Choroid plexus epithelial cell (primary cell): ENCODE measurements around the gene BRI3.

Experiments
- DNase-seq: peaks from one replicate; pipeline ENCODE4 v3.0.0-alpha.2; 2010; ENCODE audit warnings: low read depth
- H3K4me3 ChIP-seq: 2 replicates; pipeline ENCODE4 v1.5.1; 2011; ENCODE audit warnings: low read depth, mild to moderate bottlenecking, control low read depth, low read length, moderate library complexity
- TF ChIP-seq, protein P1 (sequence below): conservative IDR thresholded peaks from 2 replicates; pipeline ENCODE4 v1.5.1; 2011; ENCODE audit warnings: low read depth, mild to moderate bottlenecking, control low read depth, inconsistent platforms, low read length, moderate library complexity

BRI3 gene

DNA sequence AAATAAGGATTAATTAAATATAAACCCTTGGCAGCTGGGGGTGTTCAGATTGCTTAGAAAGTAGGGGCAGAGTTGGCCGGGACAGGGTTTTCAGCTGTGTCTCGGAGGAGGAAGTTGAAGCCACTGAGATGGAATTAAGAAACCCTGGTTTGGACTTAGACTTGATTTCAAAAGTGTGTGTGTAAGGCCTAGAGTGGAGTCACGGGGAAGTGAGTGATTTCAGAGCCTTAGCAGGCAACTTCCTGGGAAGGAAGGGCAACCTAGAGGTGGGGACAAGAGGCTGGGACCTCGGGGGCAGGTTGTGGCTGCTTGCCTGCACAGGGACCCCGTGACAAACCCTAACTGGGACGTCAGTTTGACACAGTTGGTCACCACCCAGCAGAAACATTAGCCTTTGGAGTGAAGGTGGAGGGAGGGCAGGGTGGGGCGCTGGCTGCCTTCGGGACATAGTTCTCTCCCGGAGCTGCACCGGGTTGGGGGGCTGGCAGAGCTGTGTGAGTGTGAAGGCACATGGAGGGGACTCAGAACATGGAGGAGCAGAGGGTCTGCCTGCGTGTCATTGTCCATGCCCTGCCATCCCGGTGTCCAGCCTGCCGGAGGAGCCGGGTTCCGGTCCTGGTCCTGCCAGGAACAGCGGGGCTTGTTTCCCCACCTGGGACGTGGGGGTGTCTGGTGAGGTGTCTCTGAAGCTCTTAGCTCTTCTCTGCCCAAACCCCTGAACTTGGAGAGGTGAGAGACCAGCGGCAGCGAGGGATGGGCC lies 1.8 kb downstream of the BRI3 start:
- peak overlapping the region; percentile 86 for H3K4me3 ChIP-seq
- peak; percentile 80 for DNase-seq
- TF ChIP-seq, protein P1, sequence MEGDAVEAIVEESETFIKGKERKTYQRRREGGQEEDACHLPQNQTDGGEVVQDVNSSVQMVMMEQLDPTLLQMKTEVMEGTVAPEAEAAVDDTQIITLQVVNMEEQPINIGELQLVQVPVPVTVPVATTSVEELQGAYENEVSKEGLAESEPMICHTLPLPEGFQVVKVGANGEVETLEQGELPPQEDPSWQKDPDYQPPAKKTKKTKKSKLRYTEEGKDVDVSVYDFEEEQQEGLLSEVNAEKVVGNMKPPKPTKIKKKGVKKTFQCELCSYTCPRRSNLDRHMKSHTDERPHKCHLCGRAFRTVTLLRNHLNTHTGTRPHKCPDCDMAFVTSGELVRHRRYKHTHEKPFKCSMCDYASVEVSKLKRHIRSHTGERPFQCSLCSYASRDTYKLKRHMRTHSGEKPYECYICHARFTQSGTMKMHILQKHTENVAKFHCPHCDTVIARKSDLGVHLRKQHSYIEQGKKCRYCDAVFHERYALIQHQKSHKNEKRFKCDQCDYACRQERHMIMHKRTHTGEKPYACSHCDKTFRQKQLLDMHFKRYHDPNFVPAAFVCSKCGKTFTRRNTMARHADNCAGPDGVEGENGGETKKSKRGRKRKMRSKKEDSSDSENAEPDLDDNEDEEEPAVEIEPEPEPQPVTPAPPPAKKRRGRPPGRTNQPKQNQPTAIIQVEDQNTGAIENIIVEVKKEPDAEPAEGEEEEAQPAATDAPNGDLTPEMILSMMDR, result no peak

DNA sequence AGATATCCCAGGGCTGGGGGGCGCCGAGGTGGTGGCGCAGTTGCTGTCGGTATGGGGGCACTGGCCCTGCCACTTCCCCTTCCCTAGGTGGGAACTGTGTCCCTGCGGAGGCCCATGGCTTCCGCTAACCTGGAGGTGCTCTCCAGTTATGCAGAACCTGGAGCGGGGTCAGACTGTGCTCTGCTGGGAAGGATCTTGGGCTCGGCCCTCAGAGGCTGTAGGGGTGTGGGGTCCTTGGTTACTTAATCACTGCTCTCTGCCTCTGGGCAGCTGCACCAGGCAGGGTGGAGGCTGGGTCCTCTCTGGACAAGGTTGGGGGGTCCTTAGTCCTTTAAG lies 2.4 kb downstream of the BRI3 start:
- H3K4me3 ChIP-seq, result peak overlapping the region; percentile 86
- no peak for DNase-seq
- TF ChIP-seq, protein P1, result no peak

DNA sequence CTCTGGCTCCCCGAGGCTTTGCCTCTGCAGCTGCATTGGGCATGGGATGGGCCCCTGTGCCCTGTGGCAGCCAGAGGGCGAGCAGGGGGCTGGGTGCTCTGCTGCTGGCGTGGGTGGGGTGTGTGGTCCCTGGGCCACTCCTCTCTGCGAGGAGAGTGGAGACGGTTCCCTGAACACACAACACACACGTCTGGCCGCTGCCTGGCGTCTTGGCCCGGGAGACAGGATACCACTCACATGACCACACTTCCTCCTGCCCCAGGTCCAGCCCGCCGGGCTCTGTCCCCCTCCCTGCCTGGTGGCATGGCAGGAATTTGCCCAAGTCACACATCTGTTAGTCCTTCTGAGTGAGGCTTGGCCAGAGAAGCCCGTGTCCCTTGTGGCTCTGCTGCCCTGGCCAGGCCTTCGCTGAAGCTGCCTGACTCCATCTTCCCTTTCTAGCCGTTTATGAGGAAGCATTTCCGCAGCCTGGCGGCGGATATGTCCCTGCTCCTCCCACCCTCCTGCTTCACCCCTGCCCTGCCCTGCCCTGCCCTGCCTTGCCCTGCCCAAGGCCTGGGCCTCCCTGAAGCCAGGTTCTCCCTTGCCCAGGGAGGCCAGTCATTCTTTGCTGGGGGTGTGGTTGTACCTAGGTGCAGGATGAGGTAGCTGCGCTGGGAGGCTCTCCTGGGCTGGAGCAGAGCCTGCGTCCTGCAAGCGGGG lies 3.0 kb downstream of the BRI3 start:
- DNase-seq, result peak; percentile 52
- TF ChIP-seq, protein P1, result no peak

DNA sequence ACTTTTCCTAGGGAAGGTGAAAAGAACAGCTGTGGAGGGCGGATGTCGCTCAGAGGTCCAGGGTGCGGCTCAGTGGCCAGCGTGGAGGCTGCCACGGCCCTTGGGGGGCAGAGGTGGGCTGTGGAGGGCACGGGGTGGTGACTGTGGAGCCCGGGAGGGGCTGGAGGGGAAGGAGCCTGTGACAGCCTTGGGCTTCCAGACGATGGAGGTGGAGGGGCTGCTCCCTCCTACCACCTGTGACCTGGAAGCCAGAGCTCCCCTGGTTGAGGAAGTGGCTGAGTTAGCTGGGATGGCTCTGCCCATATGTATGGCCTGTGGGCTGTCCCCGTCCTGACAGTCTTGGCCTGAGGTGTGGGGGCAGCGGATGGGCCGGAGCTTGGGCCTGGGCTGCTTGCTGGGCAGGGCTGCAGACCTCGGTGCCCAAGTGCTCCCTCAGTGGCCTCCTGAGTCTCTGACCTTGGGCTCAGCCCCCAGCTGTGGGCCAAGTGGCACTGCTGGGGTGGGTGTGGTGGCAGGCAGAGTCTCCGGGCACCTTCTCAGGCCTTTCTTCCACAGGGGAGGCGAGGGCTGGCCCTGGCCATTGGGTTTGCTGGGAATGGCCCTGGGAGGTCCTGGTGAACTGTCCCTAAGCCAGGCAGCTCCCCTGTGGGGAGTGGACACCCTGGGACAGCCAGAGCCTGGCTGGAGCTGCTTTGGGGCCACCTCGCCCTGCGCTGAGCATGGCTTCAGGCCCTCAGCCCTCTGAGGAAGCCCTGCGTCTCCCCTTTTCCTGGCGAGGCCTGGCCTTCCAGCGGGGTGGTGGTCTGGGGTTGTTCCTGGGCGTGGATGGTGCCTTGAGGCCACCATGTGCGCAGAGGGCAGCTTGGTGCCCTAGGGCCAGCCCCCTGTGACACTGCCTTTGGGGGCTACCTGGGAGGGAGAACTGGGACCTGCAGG lies 3.9 kb downstream of the BRI3 start:
- no peak for DNase-seq
- TF ChIP-seq, protein P1, result no peak
- H3K4me3 ChIP-seq, result peak overlapping the region; percentile 86

More for the DNA sequence above, 3.0 kb downstream of the BRI3 start:
- H3K4me3 ChIP-seq, result peak overlapping the region; percentile 86

DNA sequence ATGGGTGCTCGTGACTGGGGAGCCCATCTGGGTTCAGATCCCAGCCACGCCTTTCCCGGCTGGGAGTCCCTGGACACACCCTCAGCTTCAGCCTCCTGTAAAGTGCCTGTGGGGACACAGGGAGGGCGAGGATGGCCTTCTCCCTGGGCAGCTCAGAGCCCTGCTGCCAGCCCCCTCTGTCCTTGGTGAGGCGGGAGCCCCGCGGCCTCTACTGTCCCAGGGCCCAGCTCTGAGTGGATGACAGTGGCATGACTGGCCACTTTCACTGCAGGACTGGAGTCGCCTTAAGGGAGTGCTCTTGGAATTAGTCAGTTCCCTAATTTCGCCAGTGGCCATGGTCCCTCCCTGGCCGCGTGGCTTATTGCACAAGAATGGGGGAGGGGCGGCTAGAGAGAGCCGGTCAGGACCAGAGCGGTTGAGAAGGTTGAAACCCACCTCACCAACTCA lies 4.6 kb downstream of the BRI3 start:
- TF ChIP-seq, protein P1, result no peak
- peak; percentile 42 for DNase-seq
- peak overlapping the region; percentile 86 for H3K4me3 ChIP-seq

DNA sequence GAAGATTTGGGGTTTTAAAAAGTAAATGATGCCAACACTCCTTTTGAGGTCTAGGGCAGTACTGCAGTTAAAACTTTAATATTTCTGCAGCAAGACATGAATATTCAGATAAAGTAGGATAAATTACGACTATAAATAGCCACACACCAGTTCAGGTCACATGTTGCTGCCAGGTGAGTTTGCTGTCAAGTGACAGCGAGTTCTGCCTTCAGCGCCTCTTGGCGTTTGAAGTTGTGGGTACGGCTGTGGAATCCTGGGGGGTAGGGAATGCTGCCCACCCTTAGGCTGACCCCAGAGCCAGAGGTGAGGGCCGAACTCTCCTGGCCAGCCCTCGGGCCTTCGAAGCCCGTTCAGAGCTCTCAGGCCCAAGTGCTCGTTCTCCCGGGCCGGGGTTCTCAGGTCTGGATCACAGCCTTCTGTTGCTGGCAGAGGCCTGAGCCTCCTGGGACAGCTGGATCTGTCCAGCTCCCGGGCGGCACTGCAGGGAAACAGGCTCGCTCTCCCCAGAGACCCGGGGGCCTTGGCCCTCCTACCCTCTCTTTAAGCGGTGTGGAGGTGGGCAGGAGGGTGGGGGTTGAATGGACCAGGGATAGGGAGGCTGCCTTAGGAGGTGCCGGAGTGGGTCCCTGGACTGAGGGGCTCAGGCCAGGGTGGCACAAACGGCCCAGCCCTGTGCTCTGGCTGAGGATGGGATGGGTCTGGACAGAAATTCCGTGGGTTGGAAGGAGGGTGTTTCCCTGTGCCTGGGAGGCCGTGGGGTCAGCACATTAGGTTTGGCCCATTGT lies 5.4 kb downstream of the BRI3 start:
- no peak overlapping the region for H3K4me3 ChIP-seq
- DNase-seq, result no peak

More for the DNA sequence above, 5.4 kb downstream of the BRI3 start:
- TF ChIP-seq, protein P1, result no peak
